GM18505 (cell line): ENCODE results near the gene PVALB.

Experiments used
- ATAC-seq: cut with Tn5 transposase; IDR thresholded peaks from one replicate; pipeline ENCODE4 v1.9.1; 2021; ENCODE audit not compliant: unreplicated experiment
- POLR2A ChIP-seq: IDR thresholded peaks from 4 replicates; pipeline ENCODE4 v1.6.1; 2011; ENCODE audit warnings: borderline replicate concordance; ENCODE audit not compliant: insufficient read depth, insufficient read length; ENCODE audit errors: extremely low read depth

PVALB gene, protein sequence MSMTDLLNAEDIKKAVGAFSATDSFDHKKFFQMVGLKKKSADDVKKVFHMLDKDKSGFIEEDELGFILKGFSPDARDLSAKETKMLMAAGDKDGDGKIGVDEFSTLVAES

DNA sequence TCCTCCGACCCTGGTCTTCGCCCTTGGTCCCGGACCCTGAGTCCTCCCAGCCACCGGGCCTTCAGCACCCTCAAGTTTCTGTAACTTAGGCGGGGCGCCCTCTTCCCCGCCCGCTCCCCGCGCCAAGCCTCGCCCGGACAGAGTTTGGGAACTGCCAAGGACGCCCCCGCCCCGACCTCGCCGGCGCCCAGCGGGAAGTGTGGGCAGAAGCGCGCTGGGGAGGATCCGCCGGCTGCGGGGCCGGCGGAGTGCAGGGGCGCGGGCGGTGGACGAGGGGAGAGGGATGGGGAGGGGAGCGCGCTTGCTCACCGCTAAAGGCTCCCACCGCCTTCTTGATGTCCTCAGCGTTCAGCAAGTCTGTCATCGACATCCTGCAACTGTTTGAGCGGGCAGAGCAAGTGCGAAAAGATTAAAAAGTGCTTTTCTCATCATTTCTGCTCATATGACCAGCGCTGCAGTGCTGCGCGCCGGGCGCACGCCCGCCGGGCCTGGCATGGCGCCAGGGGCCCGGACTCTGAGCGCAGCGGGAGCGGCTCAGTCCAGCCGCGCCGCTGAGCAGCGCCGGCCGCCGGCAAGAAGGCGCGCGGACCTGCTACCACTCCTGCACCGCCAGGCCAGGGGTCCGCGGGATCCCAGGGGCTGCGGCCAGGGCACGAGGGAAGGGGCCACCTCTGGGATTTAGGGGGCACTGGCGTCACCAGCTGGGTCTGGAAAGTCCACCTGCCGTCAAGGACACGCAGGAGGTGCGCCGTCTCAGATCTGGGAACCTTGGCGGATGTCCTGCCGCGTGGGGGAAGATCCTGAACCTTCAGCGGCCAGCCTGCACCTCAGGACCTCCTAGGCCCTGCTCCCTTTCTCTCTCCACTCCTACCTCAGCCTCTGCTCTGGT, at the start of gene PVALB:
Gene PVALB, minus strand, starts transcription at position 400 of the 889 bp plus-strand sequence. Its CDS starts 30 bp downstream, at position 370.
- TF ChIP-seq POLR2A = no peak
- ATAC-seq = no peak

DNA sequence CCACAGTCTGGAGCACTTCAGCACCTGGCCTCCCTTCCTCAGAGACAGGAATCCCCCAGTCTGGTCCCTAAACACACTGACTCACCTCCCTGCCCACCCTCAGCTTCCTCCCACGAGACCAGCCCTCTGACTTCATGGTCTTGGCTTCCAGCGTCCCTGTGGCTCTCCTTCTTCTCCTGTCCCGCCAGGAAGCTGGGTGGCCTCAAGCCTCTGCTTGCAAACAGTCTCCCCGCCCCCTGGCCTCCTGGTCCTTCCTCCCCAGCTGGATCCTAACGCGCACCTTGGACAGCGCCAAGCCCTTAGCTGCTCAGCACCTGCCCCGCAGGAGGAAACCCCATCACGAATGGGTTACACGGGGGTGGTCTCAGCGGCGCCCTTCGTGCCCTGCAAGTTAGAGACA, 48.5 kb upstream of the PVALB start:
- no peak for ATAC-seq
- TF ChIP-seq POLR2A = no peak

GRCh38 chr22:36864454-36865215, 47.8 kb upstream of the PVALB start:
- TF ChIP-seq POLR2A = no peak
- ATAC-seq = no peak

- TF ChIP-seq POLR2A = no peak
- ATAC-seq = no peak
Observed at GRCh38 chr22:36863979-36864378, 47.1 kb upstream of the PVALB start.

DNA sequence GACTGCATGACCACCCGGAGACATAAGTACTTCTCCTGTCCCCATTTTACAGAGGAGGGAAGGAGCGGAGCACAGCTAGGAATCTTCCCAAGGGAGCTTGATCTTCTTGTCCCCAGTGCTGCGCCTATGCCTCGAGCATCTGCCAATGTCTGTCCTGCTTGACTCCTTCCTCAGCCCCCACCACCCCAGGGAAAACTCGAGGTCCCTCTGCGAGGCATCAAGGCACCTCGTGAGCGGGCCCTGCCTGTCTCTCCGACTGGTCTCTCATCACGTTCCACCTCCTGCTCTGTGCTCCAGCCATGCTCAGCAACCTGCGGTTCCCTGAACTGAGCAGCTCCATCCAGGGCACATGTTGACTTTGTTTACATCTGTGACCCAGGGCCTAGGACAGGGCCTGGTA, 46.4 kb upstream of the PVALB start:
- no peak for TF ChIP-seq POLR2A
- no peak for ATAC-seq

DNA sequence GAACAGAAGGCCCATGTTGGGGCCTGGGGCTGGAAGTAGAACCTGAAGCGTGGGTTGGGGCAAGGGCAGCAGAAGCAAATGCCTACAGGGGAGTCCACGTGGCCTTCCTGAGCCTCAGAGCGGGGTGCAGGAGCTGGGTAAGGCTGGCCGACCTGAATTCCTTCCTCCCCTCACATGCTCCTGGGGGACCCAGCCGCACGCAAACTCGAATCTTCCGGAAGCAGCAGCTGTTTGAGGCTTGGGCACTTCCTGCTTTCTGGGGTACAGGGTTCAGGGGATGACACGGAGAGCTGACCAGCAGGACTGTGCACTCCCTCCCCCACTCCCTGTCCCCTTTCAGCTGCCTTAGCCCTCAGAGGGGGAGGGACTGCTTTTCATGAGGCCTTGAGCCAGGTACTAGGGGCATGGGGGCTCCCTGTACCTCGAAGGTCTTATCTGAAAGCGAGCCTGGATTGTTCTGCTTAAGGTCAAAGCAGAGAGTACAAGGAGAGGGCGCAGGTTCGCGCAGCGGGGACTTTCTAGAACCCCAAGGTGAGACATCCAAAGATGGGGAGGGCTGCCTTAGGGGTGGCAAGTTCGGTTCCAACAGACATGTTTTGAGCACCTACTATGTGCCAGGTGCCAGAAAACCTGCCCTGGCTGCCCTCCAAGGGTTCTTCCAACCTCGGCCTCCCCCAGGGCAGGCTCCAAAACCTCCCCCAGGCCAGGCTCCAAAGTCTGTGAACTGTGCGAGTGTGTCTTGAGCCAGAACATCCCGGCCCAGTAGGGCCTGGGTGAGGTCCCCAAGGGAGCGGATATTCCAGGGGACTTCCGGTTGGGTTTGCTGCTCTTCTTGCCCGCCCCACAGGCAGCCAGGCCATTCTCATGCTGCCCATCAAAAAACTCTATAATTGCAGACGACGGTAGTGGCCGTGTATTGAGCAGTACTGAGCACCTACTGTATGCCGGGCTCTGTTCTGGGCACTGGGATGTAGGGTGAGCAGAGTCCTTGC, 45.7 kb upstream of the PVALB start:
- TF ChIP-seq POLR2A = no peak
- ATAC-seq = no peak

- ATAC-seq = peak; percentile 63
- peak; percentile 87 for TF ChIP-seq POLR2A
Observed at GRCh38 chr22:36860821-36861659, 44.2 kb upstream of the PVALB start, which contains the start of gene NCF4. Gene NCF4 (plus strand): TSS chr22:36861006. CDS start chr22:36861172, 166 bp downstream.

- TF ChIP-seq POLR2A = no peak
- no peak for ATAC-seq
Observed at GRCh38 chr22:36860438-36860820, 43.6 kb upstream of the PVALB start.

- TF ChIP-seq POLR2A = no peak
- no peak for ATAC-seq
Observed at GRCh38 chr22:36860017-36860416, 43.2 kb upstream of the PVALB start.

DNA sequence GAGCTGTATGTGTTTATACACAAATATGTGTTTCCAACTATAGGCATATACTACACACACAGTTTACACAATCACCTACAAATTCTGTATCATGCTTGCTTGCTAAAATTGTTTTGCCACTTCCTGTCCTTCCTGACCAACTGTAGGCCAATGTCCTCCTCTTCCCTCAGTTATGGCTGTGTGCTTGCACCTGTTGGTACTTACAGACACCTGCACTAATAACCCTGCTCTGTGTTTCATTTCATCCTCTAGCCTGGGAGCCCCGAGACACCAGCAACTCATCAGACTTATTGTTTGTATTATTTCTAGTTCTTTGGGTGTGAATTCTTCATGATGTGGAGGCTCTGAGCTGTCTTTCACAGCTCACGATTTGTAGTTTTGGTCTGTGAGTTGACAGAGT, 42.1 kb upstream of the PVALB start:
- TF ChIP-seq POLR2A = no peak
- no peak for ATAC-seq

DNA sequence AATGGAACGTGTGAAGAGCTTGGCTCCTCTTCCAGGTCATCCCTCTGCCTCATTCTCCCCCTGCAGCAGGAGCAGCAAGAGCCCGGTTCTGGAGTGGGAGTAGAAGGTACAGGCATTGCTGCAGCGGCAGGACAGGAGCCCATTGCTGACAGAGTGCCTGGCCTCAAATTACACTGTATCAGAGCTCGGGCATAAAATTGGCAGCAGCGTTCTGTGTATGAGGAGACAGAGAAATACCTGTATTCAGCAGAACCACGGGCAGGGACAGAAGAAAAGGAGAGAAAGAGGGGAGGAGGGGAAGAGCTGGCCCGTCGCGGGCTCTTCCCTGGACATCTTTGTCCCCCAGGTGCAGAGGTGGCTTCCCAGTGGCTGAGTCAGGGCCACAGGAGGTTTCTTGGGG, 41.3 kb upstream of the PVALB start:
- no peak for ATAC-seq
- no peak for TF ChIP-seq POLR2A

- TF ChIP-seq POLR2A = no peak
- ATAC-seq = no peak
Observed at GRCh38 chr22:36856792-36857135, 39.9 kb upstream of the PVALB start.

GRCh38 chr22:36856121-36856791, 39.4 kb upstream of the PVALB start:
- no peak for TF ChIP-seq POLR2A
- no peak for ATAC-seq
